HL-60/S4 (cell line): ENCODE results near the gene FABP1.

Experiments used
- in situ Hi-C: fragments of 300-500 bp; cut with MboI; formaldehyde crosslinking; loops from 2 replicates; pipeline ENCODE4 v1.14.3; 2022; ENCODE audit warnings: low sequenced_read_pairs

Gene FABP1

GRCh38 chr2:88085099-88085498, 42.8 kb downstream of the FABP1 start:
- in situ Hi-C loops, result no loop called here

GRCh38 chr2:88082781-88083180, 45.1 kb downstream of the FABP1 start:
- in situ Hi-C loops, result no loop called here

- in situ Hi-C loops, result no loop called here
Measured at GRCh38 chr2:88081924-88082608, 45.8 kb downstream of the FABP1 start.

- in situ Hi-C loops, result no loop called here
Measured at GRCh38 chr2:88080545-88080944, 47.3 kb downstream of the FABP1 start.

GRCh38 chr2:88078643-88079172, 49.2 kb downstream of the FABP1 start:
- in situ Hi-C loops, result no loop called here

- in situ Hi-C loops, result no loop called here
Measured at GRCh38 chr2:88077080-88077479, 50.8 kb downstream of the FABP1 start.

GRCh38 chr2:88074854-88075292, 53.0 kb downstream of the FABP1 start:
- in situ Hi-C loops, result no loop called here

- in situ Hi-C loops, result no loop called here
Measured at GRCh38 chr2:88074150-88074549, 53.7 kb downstream of the FABP1 start.
